Ishikawa (cell line): ENCODE measurements around the gene HPRT1.

Source experiments
- EP300 ChIP-seq: IDR thresholded peaks from 2 replicates; pipeline ENCODE4 v1.6.1; 2012; ENCODE audit warnings: borderline replicate concordance
- FOXM1 ChIP-seq: IDR thresholded peaks from 2 replicates; pipeline ENCODE4 v1.6.1; 2012; ENCODE audit warnings: low read depth, borderline replicate concordance
- MAX ChIP-seq: IDR thresholded peaks from 2 replicates; pipeline ENCODE4 v1.6.1; 2012
- RAD21 ChIP-seq: IDR thresholded peaks from 2 replicates; pipeline ENCODE4 v1.6.1; 2012; ENCODE audit warnings: low read depth
- REST ChIP-seq: IDR thresholded peaks from 2 replicates; pipeline ENCODE4 v1.6.1; 2012; ENCODE audit warnings: low read depth, mild to moderate bottlenecking
- USF1 ChIP-seq: IDR thresholded peaks from 2 replicates; pipeline ENCODE4 v1.6.1; 2012

GRCh38 chrX:134501941-134502340 is 42.0 kb downstream of the HPRT1 start:
- no peak for TF ChIP-seq EP300
- no peak for TF ChIP-seq MAX
- TF ChIP-seq RAD21, result no peak
- TF ChIP-seq REST, result no peak
- no peak for TF ChIP-seq FOXM1
- TF ChIP-seq USF1, result no peak
